Breast epithelium (tissue), 3 donors: Measurements from ENCODE around the gene RMDN3.

ENCODE experiments used
- POLR2A ChIP-seq: fragments of 450-650 bp; IDR thresholded peaks from one replicate; pipeline ENCODE4 v1.6.1; 2016; ENCODE audit warnings: antibody characterized with exemption, mild to moderate bottlenecking, moderate library complexity
- POLR2AphosphoS5 ChIP-seq, 3 donors: sonication (generic); formaldehyde crosslinking; IDR thresholded peaks; one replicate each; pipeline ENCODE4 v1.6.1; 2017; ENCODE audit warnings: antibody characterized with exemption in 3 of 3
- TF ChIP-seq, protein P1 (sequence below), 3 donors: fragments of 450-650 bp; IDR thresholded peaks; one replicate each; pipeline ENCODE4 v1.5.1; 2016 to 2017; ENCODE audit warnings: antibody characterized with exemption in 3 of 3, mild to moderate bottlenecking in 3 of 3, moderate library complexity in 3 of 3

- TF ChIP-seq, protein P1, sequence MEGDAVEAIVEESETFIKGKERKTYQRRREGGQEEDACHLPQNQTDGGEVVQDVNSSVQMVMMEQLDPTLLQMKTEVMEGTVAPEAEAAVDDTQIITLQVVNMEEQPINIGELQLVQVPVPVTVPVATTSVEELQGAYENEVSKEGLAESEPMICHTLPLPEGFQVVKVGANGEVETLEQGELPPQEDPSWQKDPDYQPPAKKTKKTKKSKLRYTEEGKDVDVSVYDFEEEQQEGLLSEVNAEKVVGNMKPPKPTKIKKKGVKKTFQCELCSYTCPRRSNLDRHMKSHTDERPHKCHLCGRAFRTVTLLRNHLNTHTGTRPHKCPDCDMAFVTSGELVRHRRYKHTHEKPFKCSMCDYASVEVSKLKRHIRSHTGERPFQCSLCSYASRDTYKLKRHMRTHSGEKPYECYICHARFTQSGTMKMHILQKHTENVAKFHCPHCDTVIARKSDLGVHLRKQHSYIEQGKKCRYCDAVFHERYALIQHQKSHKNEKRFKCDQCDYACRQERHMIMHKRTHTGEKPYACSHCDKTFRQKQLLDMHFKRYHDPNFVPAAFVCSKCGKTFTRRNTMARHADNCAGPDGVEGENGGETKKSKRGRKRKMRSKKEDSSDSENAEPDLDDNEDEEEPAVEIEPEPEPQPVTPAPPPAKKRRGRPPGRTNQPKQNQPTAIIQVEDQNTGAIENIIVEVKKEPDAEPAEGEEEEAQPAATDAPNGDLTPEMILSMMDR (IDR thresholded peaks at IDR 0.05) = no peak
- no peak for TF ChIP-seq POLR2A
- no peak for TF ChIP-seq POLR2AphosphoS5 (IDR thresholded peaks at IDR 0.05)
Measured at GRCh38 chr15:40750885-40751284, 4.2 kb downstream of the RMDN3 start.
